PC-3 (cell line): ENCODE measurements around the gene STRBP.

ENCODE experiments used
- CTCF ChIP-seq: fragments of 300-600 bp; sonication (generic); conservative IDR thresholded peaks from 2 replicates; pipeline ENCODE4 v1.5.1; 2017; ENCODE audit warnings: antibody characterized with exemption, low read depth, mild to moderate bottlenecking, low read length
- EZH2 ChIP-seq: fragments of 300-600 bp; sonication (generic); IDR thresholded peaks from one replicate; pipeline ENCODE4 v1.6.1; 2017; ENCODE audit warnings: antibody characterized with exemption, mild to moderate bottlenecking, low read length; ENCODE audit not compliant: unreplicated experiment
- EZH2phosphoT487 ChIP-seq: fragments of 300-600 bp; sonication (generic); IDR thresholded peaks from 2 replicates; pipeline ENCODE4 v1.6.1; 2018; ENCODE audit warnings: mild to moderate bottlenecking, antibody characterized with exemption, low read length, borderline replicate concordance

DNA sequence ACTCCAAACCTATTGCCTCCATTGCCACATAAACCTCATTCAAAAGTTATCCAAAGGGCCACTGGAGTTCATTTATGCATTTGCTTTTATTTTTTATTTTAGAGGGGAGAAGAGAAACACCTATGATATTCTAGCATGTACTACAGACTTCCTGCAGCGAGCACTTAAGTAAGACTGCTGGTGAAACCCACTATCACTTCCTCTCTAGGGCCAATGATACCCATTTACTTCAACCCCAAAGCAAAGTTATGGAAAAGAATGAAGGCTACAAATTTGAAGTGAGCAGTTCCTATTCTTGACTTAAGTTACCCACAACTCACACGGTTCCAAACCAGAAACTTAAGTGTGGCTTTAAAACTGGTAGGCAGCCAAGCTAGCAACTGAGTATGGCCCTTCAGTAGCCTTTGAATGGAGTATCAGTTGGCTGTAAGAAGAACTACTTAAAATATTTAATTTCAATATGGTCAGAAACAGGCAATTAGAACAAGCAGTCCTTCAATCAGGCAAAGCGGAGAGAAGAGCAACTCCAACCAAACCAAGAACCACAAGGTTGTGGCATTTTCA is 140.8 kb downstream of the STRBP start:
- TF ChIP-seq CTCF (no peak), EZH2 (no peak), EZH2phosphoT487 (no peak)
